Bronchial epithelial cell (primary cell): ENCODE measurements around the gene SGPL1. TPM values are rescaled to one million over a fixed set of nuclear protein-coding genes. Genes with fewer than 3 reads are reported as not detected.
A peak's percentile ranks its signal among the peaks of the same experiment; 100 is the strongest.

Source experiments
- DNase-seq: peaks from one replicate; pipeline ENCODE4 v3.0.0-alpha.2; 2010; ENCODE audit warnings: low read depth
- FAIRE-seq: peaks from 2 replicates; lab custom pipeline; 2011; peaks lifted over from hg19 to GRCh38; lab: Jason Lieb, UNC
- H3K27me3 ChIP-seq: 2 replicates; pipeline ENCODE4 v1.5.1; 2011; ENCODE audit warnings: low read length; ENCODE audit not compliant: control insufficient read depth, insufficient read depth
- H3K36me3 ChIP-seq: 2 replicates; pipeline ENCODE4 v1.5.1; 2011; ENCODE audit warnings: low read length; ENCODE audit not compliant: control insufficient read depth, insufficient read depth
- H3K4me3 ChIP-seq: 2 replicates; pipeline ENCODE4 v1.5.1; 2011; ENCODE audit warnings: mild to moderate bottlenecking, low read depth, low read length, control low read depth
- total RNA-seq: library from RNA; depleted of rRNA; stranded (reverse); fragments of >200 nt; gene quantifications from 2 replicates; pipeline ENCODE4 v1.2.1, GENCODE V29; 2014
- TF ChIP-seq, protein P1 (sequence below): IDR thresholded peaks from 2 replicates; pipeline ENCODE4 v1.5.1; 2011; ENCODE audit warnings: mild to moderate bottlenecking, moderate library complexity, low read length, control low read depth, inconsistent platforms; ENCODE audit not compliant: insufficient read depth, severe bottlenecking

Gene SGPL1
- total RNA-seq, 1 donor from 2014 or later = 82.9 TPM

DNA sequence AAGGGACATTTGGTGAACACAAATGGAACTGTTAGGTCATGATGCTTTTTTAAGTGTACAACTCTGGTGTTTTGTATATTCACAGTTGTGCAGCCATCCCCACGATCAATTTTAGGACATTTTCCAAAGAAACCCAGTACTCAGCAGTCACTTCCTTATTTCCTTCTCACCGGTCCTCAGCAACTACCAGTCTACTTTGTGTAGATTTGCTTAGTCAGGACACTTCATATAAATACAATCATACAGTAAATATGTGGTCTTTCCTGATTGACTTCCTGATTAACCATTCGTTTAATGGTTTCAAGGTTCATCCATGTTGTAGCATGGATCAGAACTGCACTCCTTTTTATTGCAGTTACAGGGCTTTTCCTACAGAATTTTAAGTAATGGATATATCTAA is 14.4 kb downstream of the SGPL1 start:
- Histone ChIP-seq H3K27me3 (no peaks in the 10 kb centered on the region), H3K36me3 (no peaks in the 10 kb centered on the region), H3K4me3 (no peak overlapping the region)
- DNase-seq (peak; percentile 96), FAIRE-seq (no peak)
- TF ChIP-seq, protein P1, sequence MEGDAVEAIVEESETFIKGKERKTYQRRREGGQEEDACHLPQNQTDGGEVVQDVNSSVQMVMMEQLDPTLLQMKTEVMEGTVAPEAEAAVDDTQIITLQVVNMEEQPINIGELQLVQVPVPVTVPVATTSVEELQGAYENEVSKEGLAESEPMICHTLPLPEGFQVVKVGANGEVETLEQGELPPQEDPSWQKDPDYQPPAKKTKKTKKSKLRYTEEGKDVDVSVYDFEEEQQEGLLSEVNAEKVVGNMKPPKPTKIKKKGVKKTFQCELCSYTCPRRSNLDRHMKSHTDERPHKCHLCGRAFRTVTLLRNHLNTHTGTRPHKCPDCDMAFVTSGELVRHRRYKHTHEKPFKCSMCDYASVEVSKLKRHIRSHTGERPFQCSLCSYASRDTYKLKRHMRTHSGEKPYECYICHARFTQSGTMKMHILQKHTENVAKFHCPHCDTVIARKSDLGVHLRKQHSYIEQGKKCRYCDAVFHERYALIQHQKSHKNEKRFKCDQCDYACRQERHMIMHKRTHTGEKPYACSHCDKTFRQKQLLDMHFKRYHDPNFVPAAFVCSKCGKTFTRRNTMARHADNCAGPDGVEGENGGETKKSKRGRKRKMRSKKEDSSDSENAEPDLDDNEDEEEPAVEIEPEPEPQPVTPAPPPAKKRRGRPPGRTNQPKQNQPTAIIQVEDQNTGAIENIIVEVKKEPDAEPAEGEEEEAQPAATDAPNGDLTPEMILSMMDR = no peak

DNA sequence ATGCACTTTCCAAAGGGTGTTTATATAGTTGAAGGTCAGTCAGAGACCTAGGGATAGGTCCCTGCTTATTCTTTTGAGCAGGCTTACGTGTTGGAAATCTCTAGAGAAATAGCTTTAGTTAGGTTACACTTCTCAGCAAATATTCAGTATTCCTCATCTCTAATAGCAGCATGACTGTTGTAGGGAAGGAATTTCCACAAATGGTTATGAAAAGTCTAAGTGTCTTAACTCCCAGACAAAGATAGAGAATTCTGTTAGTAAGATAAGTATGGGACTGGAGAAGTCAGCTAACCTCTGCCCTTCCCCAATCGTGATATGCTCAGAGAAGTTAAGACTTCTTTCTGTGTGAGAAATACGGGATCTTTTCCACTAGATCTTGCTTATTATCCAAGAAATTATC is 16.5 kb downstream of the SGPL1 start:
- Histone ChIP-seq H3K27me3 (no peaks in the 10 kb centered on the region), H3K36me3 (peaks cover 1% of the 10 kb centered on the region), H3K4me3 (no peak overlapping the region)
- TF ChIP-seq, protein P1 = no peak
- no peak for FAIRE-seq
- DNase-seq = no peak

DNA sequence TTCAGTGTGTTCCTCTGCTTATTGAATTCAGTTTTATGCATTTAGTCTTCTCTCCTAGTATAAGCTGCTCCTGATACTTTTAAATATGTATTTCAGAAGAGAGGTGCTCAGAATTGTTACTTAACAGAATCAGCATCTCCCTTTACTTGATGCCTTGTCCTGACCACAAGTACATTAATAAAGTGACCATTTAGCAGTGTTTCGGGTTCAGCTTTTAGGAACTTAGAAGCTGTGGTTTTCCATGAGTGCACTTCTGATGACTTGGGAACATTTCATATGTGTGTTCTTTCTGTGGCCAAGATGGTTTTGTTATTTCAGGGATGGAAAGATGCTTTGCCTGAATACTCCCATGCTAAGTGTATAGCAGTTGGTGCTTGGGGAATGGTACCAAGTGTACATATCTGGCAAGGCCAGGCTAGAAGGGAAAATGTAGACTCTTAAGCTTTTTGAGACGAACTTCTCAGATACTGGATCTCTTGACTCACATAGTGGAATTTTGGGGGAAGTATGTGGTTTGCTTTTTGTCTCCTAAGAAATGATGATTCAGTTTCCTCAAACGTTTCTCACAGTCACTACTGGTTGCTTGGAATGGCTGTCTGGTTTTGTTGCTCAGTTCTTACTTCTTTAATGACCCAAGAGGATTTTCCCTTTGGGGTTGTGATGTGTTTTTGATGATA is 17.2 kb downstream of the SGPL1 start:
- peaks cover 1% of the 10 kb centered on the region for H3K36me3 ChIP-seq
- FAIRE-seq (no peak), DNase-seq (peak; percentile 91)
- no peaks in the 10 kb centered on the region for H3K27me3 ChIP-seq
- TF ChIP-seq, protein P1 = no peak
- H3K4me3 ChIP-seq = no peak overlapping the region

DNA sequence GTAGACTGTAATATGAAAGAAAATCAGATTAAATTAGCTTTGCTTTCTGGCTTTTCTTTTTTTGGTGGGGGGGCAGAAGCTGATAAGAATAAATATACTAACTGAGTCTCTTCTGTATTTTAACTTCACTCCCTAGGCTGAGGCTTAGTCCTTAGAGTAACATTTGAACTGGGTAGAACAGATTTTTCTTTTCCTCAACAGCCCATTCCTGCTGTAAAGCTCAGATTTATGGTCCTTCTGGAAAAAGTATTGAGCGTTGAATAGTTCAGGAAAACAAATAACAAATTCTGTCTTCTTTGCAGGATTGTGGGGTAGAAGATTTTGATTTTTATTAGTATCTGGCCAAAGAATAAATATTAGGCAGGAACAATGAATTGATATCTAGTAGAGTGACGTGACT is 17.9 kb downstream of the SGPL1 start:
- Histone ChIP-seq H3K27me3 (no peaks in the 10 kb centered on the region), H3K36me3 (peaks cover 1% of the 10 kb centered on the region), H3K4me3 (no peak overlapping the region)
- FAIRE-seq = no peak
- TF ChIP-seq, protein P1 = no peak
- DNase-seq = no peak

DNA sequence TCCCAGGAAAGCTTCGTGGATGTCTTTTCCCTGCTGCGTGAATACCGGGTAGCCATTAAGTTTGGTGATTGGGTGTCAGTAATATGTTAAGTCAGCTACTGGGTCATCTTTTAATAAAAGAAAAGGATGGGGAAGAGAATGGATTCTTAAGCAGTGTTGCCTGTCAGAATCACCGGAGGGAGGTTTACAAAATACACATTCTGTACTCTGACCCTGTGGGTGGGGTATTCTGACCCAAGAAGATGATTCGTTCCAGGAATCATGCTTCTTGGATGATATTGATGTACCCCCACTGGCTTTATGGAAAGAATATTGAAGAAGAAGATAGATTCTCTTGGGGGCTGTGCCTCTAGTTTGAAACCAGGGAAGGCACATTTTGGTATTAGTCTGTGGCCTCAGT is 18.3 kb downstream of the SGPL1 start:
- FAIRE-seq (no peak), DNase-seq (no peak)
- Histone ChIP-seq H3K27me3 (no peaks in the 10 kb centered on the region), H3K4me3 (no peak overlapping the region), H3K36me3 (peaks cover 1% of the 10 kb centered on the region)
- TF ChIP-seq, protein P1 = no peak
